NCI-H510A treated with DMSO at 0.1 percent for 48 hours (cell line): ENCODE results near the gene PCSK6.
"Not testable (repeated sequence)": the region's sequence is repeated elsewhere in the genome, so short reads cannot be mapped to it uniquely, and the experiment has no call there.

ENCODE experiments used
- DNase-seq: peaks from one replicate; lab custom pipeline; 2025; lab: John Stamatoyannopoulos, UW

PCSK6 gene

DNA sequence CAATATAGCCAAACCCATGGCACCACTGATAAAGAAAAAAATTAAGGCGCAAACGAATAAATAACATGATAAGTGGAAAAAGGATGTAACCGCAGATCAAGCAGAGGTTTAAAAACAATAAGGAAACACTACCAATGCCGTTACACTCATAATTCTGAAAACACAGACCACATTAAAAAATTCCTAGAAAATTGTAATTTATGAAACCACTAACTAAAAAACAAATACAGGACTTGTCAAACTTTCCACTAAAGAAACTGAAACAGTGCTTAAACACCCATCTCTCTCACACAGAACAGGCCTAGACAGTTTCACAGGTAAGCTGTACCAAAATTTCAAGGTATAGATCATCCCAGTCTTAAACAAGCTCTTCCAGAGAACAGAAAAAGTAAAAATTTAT, 28.4 kb downstream of the PCSK6 start:
- no peak for DNase-seq

DNA sequence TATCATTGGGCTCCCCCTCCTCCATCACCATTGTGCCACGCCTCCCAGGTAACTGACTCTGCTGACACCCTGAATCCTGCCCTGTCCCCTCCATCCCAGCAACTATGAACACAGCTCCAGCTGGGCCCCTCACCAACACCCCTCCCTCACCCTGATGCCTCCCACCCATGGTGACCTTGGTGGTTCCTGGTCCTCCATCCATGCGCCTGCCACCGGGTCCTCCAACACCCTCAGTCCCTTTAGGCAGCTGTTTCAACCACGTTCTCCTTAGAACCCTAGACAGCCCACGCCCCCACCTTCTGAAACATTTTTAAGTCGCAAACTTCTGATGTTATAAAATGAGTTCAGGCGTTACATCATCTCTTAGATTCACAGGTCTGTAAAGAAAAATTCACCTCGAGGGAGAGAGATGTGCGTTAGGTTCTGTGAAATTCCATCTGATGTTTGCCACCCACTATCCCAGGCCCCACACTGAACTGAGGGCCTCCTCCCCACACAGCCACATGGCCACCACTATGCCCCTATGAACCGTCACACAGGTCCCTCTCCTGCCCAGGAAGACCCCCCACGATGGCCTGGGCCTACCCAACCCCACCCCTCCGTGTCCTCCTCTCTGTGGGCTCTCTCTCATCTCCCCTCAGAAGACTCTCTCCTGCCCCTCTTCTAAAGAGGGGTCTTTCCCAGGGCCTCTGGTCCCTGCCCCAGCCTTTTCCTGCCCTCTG, 29.8 kb downstream of the PCSK6 start:
- DNase-seq = no peak

DNA sequence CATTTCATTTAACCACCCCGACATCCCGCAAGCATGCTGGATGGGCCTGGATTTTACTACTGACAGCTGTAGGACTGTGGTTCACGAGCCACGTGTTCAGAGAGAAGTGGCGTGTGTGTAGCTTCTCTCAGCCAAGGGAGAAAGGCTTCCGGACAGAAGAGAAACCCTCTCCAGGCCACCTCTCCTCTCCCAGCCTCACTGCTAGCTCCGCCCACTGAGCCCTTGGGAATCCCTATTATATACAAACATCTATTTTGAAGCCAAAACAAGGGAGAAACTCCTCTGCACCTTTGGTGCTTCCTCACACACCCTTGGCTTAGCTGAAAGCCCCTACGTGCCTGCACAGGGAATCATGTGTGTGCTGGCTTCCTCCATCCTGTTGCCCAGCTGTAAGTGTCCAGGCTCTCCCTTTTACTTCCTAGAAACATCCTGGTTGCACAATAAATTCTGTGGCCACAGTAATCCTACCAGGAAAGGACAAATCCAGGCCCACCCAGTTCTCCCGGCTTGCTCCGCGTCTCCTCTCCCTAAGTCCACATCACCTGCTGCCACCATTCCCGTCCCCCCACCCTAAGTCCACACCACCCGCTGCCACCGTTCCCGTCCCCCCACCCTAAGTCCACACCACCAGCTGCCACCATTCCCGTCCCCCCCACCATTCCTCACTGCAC, 30.5 kb downstream of the PCSK6 start:
- no peak for DNase-seq

DNA sequence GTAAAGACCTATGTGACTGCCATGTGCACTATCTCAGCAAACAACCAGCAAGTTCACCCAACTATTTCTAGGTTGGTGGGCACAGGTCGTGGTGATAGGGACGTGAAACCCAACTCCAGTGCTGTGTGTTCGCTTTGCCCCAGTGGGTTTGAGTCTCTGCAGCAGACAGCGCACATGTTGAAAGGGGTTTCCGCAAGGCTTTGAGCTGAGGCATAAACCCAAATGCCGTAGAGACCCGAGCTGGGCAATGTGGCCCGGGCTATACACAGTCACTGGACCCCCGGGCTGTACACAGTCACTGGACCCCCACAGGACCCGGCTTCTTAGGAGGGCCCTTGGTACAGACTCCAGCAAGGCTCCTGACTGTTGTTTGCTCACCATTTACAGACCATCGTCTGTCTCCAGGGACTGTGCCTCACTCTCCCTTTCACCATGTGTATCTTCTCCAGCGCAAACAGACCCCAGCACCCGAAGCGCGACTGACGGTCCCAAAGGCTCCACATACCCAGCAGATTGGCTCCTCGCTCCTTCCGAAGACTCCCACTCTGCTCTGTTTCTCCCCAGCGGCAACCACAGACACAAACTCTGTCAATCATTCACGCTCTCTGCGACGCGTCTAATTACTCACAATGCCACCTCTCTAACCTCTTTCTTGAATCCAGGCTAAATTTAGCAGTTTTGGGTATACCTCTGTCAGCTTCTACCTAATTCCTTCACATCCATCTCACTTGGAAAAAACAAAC, 31.2 kb downstream of the PCSK6 start:
- no peak for DNase-seq

DNA sequence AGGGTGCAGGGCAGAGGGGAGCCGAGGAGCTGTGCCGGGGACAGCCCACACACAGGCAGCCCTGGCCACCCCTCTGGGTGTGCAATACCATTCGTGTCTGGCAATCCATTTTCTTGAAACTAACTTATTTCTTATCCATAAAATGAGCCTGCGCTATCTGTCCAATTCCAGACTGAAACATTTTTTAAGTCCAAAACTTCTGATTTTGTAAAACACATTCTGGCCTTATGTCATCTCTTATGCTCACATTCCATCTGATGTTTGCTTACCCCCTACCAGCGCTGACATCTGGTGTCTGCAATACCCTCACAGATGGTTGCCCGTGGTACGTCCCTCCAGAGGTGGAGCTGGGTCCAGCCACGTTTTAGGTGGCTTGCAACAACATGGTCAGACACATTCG, 31.8 kb downstream of the PCSK6 start:
- DNase-seq = no peak

DNA sequence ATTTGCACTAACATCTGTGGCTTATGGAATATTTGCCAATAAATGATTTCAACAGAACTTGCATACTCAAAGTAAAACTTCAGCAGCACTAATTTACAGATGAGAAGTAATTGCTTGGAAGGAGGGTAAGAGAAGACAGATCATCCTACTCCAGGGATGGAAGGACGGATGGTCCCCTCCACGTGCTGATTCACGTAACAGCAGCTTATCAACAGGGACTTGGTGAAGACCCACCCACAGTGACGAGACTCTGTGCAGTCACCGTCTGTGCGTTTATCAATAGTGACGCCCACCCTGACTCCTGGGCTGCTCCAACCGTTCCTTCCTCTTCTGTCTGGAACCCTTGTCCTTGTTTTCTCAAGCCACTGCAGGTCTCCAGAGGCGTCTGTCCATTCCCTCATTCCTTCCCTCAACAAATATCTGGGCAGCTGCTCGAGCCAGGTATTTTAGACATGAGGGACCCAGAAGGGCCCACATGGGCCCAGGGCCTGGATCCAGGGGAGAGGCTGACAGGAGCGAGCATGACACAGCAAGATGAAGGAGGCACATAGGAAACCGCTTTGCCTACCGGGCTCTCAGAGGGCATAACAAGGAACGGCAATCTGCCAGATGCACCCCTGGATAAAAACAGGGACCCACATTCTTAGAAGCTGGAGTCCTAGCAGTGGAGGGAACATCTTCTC, 33.3 kb downstream of the PCSK6 start:
- no peak for DNase-seq

DNA sequence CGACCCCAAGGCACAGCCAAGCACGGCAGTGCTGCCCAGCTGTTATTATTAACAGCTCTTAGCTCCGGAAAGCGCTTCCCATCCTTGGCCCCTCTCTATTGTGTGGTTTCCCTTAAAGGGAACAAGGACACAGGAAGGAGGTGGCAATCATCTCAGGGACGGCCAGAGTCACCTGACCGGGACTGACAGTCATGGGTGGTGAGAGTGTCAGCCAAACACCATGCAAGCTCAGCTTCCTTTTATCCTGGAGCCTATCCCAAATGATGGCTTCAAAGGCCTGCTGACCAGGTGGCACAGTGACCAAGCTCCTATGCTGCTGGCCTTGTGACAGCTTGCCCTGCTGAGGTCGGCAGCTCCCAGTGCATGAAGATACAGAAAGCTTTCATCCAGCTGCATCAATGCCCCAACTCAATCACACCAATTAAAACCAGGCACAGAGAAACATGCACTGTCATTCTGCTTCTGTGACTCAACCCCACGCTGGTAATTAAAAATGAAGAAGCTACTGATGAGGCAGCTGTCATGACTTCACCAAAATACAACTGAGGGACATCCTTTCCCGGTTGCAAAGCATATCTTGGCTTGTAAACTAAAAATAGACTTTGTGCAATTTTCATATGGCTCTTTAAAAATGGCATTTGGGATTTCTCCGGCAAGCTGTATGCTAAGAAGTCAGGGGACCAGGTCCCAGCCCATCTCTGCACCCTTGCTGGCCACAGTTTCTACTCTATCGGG, 34.0 kb downstream of the PCSK6 start:
- DNase-seq = no peak

DNA sequence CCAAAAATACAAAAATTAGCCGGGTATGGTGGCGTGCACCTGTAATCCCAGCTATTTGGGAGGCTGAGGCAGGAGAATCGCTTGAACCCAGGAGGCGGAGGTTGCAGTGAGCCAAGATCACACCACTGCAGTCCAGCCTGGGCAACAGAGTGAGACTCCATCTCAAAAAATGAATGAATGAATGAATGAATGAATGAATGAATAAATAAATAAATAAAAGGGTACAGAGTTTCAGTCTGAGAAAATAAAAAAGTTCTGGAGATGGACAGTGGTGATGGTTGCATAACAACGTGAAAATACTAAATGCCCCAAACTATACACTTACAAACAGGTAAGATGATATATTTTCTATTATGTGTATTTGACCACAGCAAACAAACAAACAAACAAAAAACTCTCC, 34.7 kb downstream of the PCSK6 start:
- not testable (repeated sequence) for DNase-seq

DNA sequence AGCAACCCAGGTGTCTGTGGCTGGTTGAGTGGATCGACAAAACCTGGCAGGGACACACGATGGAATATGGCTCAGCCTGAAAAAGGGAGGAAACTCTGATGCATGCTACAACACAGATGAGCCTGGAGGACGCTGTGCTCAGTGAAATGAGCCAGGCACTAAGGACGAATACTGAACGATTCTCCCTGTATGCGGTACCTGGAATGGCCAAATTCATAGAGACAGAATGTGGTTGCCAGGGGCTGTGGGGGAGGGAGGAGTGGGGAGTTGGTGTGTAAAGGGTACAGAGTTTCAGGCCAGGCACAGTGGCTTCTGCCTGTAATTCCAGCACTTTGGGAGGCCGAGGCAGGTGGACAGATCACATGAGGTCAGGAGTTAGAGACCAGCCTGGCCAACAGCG, 35.1 kb downstream of the PCSK6 start:
- DNase-seq = no peak

DNA sequence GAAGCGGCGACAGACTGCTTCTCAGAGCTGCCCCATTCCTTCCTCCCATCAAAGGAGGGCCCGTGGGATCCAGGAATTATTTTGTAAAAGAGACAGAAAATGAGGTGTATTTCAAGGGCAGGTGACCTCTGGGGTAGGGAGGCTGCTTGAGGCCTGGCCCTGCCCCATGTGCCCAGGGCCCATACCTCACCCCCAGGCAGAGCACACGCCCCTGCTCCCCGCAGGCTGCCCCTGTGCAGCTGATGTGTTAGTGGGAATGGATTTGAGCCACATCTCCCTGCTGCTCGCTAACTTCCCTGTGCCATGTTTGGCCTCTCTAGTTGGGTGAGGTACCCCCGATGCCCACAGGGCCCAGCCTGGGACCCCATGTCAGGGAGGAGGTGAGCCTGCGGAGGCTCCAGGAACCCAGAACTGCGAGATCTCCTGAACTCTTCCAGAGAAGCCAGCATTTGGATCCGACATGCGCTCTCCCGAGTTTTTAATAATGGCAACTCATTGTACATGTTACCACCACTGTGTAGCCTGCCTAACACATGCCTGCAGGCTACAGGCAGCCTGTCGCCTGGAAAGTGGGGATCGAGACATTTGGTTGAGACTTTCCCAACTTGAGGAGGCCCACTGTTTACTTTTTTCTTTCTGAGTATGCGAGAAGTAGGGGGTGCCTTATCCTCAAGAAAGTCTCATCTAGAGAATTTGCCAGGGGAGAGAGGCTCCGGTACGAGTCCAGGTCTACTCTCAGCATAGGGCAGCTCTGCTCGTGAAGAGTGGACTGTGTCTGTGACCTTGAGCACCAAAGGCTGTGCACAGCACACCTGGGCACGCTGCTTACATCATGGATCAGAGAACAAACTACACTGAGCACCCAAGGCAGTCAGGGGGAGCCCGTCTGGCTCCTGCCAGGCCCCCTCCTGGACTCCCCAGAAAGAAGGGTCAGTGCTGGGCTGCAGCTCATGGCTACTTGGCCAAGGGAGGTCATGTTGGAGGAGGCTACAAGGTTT, 36.1 kb downstream of the PCSK6 start:
- DNase-seq = no peak

DNA sequence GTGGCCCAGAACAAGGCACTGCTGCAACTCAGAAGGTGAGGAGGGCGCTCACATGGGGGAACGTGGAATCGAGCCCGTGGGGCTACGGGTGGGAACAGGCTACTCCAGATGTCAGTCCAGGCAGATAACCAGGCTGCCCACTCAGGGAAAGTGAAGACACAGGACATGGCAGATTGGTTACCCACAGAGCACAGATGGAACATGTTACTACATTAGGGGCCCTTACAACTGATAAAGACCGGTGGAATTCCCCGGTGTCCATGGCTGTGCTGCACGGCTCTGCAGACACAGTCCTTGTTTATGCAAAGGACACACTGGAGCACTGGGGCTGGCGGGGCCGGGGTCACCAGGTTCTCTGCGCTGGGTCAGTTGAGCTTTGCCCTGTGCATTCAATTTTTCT, 36.9 kb downstream of the PCSK6 start:
- no peak for DNase-seq

DNA sequence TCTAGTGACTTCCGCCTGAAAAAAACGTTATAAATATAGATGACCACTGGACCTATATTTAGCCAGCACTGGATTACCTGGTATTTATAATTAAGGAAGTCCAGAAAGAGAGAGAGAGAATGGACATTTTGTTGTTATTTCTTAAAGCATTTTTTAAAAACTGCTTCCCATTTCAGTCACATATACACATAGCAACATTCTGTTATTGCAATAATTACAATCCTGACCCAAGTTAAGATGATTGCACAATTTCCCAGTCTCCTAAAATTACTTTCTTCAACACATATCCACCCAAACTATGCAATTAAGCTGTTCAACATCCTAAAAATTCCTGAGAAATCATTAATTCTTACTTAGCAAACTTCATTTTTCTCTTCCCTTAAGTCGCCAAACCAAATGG, 37.7 kb downstream of the PCSK6 start:
- no peak for DNase-seq

DNA sequence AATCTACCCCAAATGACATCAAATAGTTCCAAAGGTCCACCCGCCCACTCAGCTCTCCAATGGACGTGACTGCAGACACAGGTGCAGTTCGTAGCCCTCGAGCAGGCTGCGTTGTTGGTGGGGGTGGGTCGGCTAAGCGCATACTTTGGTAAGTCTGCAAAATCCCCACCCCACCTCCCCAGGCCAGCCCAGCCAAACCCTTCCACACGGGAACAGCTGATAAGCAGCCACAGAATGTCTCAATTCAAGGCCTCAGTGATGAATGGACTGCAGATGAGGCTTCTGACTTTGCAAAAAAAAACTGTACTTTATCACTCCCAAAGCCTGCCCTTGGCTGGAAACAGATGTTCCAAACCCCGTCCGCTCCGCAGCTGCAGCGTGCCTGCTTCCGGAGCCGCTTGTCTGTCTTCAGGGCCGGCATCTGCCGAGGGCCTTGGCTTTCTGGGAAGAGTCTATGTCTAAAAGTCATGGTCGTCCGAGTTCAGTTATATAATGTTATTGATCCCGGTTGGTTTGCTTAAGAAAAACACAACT, 38.2 kb downstream of the PCSK6 start:
- DNase-seq = no peak

DNA sequence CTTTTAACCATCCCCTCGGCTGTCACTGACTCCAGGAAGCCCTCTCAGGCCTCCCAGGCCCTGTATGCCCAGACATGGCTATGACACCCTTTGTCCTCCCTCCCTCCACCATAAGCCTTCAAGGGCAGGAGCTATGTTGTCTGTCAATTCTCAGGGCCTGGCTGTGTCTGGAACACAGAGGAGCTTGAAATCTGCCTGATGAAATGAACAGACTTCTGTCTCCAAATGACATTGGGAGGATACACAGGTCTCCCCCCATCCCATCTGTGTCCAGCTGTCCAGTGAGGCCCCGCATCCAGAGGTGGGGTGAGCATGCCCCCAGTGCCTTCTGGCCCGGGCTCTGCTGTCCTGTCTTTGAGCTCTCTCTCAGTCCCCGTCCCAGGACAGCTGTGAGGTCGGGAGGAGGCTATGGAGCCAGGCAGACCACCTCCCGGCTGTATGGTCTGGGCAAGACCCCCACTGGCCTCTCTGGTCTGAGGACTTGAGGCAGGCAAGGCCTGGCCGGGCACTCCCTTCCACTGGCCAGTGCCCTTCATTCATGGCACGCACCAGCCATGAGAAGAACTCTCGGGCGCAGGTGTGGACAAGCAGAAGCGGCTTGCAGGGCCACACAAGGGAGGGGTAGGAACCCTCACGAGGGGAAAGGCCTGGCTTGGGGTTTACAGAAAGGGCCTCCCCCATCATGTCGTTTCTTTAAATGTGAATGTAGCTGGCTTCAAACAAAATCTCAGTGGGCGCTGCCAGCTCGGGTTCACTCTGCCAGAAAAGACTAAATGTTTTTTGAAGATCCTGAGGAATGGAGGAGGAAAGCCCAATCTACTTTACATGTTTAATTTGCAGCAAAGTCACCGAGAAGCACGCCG, 38.9 kb downstream of the PCSK6 start:
- no peak for DNase-seq

DNA sequence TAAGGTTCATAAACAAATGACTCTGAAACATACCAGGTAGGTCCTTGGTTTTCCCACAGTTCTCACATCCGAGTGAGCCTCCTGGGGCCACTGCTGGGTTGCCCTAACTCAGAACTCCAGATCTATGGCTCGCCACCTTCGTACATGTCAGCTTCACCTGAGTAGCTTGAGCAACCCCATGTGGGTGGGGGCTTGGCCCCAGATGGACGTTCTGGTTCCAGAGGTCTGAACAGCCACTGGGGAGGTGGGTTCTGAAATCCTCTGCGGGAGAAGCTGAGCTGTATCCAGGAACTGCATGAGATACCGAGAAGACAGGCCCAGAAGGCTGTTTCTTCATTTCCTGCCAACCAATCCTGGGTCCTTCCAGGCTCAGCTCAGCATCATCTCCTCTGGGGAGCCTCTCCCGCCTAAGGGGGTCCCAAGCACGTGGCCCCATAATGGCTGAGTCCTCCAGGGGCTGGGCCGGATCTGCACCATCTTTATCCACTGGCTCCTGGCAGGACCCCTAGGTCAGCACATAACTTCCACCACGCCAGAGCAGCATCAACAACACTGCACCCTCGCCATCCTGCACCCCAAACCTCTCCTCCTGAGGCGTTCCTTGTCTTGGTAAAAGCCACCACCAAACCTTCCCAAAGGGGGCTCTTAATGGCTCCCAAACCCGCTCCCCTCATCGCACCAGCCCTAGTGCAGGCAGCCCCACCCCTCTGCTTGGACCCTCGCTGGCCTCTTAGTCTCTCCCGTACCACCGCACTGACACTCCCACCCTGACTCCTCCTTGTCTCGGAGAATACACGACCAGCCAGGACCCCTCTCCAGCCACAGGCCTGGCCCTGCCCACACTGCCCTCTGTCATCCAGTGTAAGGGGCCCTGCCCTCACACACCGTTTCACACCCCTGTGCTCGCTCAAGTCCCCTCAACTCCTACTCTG, 39.8 kb downstream of the PCSK6 start:
- no peak for DNase-seq

DNA sequence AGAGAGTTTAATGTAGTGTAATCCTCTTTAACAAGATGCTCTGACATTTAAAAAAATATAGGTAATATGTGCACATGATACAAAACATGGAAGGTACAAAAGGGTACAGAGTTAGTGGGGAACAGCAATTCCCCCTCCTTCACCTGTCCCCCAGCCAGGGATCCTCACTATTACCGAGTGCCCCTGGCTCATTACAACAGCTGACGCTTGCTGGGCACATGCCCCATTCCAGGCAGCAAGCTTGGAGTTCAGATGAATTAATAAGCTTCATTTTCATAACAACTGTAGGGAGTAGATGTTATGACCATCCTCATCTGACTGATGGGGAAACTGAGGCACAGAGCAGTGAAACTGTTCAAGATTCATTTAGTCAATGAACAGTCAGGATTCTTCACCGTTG, 41.2 kb downstream of the PCSK6 start:
- DNase-seq = no peak

DNA sequence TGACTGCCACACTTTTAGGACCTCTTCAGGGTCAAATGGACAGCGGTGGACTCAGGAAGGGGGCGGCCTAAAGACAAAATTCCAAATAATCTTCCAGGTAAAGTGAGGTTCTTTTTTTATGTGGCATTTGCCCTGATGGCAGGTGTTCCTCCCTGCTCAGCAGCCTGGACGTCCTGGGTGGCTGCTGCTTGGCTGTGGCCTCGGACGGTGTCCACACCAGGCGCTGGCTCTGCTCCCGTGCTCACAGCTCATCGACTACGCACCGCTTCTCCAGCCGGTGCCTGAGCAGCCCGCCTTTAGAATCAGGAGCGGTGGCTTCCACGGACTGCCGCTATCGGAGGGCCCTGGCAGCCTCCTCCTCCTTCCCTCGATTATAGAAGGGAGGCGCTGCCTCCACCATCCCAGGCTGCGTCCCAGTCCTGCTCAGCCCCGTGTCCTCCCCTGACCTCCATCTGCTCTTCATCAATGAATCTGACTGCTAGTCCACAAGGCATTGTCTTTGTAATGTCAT, 41.9 kb downstream of the PCSK6 start:
- no peak for DNase-seq

DNA sequence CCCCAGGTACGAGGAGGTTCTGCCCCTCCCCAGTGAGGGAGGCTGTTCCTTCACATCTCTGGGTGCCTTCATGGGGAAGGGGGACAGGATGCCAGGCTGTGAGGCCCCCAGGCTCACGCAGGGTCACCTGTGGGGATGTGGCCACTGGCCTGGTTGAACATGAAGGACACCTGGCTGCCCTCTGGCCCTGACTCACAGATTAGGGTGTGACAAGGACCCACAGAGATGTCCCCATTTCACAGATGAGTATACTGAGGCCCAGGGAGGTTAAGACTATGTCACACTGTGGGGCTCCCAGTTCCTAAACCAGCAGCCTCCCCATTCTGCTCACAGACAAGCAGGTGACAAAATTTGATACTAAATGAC, 42.4 kb downstream of the PCSK6 start:
- DNase-seq = no peak
